Suprapubic skin (tissue), 4 donors: ENCODE data around the gene PIGQ. TPM values are rescaled to one million over a fixed set of nuclear protein-coding genes. Genes with fewer than 3 reads are reported as not detected.

Source experiments
- DNase-seq, 2 donors: peaks; one replicate each; pipeline ENCODE4 v3.0.0-alpha.2; 2019; ENCODE audit warnings: low spot score in 2 of 2
- H3K27ac ChIP-seq: fragments of 200-600 bp; sonication (generic); one replicate; pipeline ENCODE4 v1.5.1; 2019
- H3K27me3 ChIP-seq: fragments of 200-600 bp; sonication (generic); one replicate; pipeline ENCODE4 v1.5.1; 2019
- H3K36me3 ChIP-seq: fragments of 200-600 bp; sonication (generic); one replicate; pipeline ENCODE4 v1.5.1; 2019
- H3K4me1 ChIP-seq: fragments of 200-600 bp; sonication (generic); one replicate; pipeline ENCODE4 v1.5.1; 2019
- H3K4me3 ChIP-seq: fragments of 200-600 bp; sonication (generic); one replicate; pipeline ENCODE4 v1.5.1; 2019; ENCODE audit warnings: mild to moderate bottlenecking
- H3K9me3 ChIP-seq: fragments of 200-600 bp; sonication (generic); one replicate; pipeline ENCODE4 v1.5.1; 2019
- CTCF ChIP-seq, 2 donors: fragments of 200-600 bp in 1 of 2; fragments of 450-650 bp in 1 of 2; sonication (generic) in 1 of 2; IDR thresholded peaks; one replicate each; pipeline ENCODE4 v1.5.1; 2016 to 2019; ENCODE audit warnings: antibody characterized with exemption in 2 of 2, mild to moderate bottlenecking in 1 of 2, moderate library complexity in 1 of 2
- EP300 ChIP-seq: sonication (generic); formaldehyde crosslinking; IDR thresholded peaks from one replicate; pipeline ENCODE4 v1.6.1; 2017; ENCODE audit warnings: antibody characterized with exemption
- POLR2A ChIP-seq, 2 donors: fragments of 450-650 bp; IDR thresholded peaks; one replicate each; pipeline ENCODE4 v1.6.1; 2017; ENCODE audit warnings: antibody characterized with exemption in 2 of 2, mild to moderate bottlenecking in 2 of 2, moderate library complexity in 2 of 2
- POLR2AphosphoS5 ChIP-seq, 3 donors: sonication (generic); formaldehyde crosslinking; IDR thresholded peaks; one replicate each; pipeline ENCODE4 v1.6.1; 2017; ENCODE audit warnings: antibody characterized with exemption in 3 of 3
- WGBS: methylation state at CpG from one replicate; pipeline ENCODE4 v1.1.5; 2018; 5-methylcytosine and 5-hydroxymethylcytosine counted together
- total RNA-seq, 4 donors: library from RNA; depleted of rRNA; stranded (reverse); fragments of >200 nt; gene quantifications; one replicate each; pipeline ENCODE4 v1.1.0, GENCODE V29; 2016

PIGQ gene
- total RNA-seq, 4 donors from 2014 or later, result 36.9 to 54.6 (median 44.1) TPM

GRCh38 chr16:523097-523741, 46.5 kb upstream of the PIGQ start:
- no peak overlapping the region for H3K27ac ChIP-seq
- H3K4me3 ChIP-seq, result no peak overlapping the region
- 90% methylated on average over 14 of the region's 22 CpGs for WGBS
- TF ChIP-seq EP300, result no peak
- no peak for TF ChIP-seq CTCF (IDR thresholded peaks at IDR 0.05)
- DNase-seq, result peak in 1 of 2 donors; percentile 57
- H3K27me3 ChIP-seq, result no peaks in the 10 kb centered on the region
- H3K36me3 ChIP-seq, result peaks cover 26% of the 10 kb centered on the region
- H3K4me1 ChIP-seq, result peaks cover 52% of the 10 kb centered on the region
- H3K9me3 ChIP-seq, result no peaks in the 10 kb centered on the region

GRCh38 chr16:524274-525040, 45.3 kb upstream of the PIGQ start:
- H3K27ac ChIP-seq, result peak overlapping the region; percentile 94
- WGBS, result 76% methylated on average over 12 of the region's 24 CpGs
- peaks cover 17% of the 10 kb centered on the region for H3K36me3 ChIP-seq
- no peaks in the 10 kb centered on the region for H3K27me3 ChIP-seq
- no peak for DNase-seq
- TF ChIP-seq POLR2A (IDR thresholded peaks at IDR 0.05) (no peak), CTCF (IDR thresholded peaks at IDR 0.05) (no peak), EP300 (no peak), POLR2AphosphoS5 (IDR thresholded peaks at IDR 0.05) (no peak)
- no peaks in the 10 kb centered on the region for H3K9me3 ChIP-seq
- H3K4me3 ChIP-seq, result no peak overlapping the region
- H3K4me1 ChIP-seq, result peaks cover 64% of the 10 kb centered on the region

GRCh38 chr16:525123-525519, 44.6 kb upstream of the PIGQ start:
- Histone ChIP-seq H3K36me3 (peaks cover 11% of the 10 kb centered on the region), H3K4me3 (no peak overlapping the region), H3K27me3 (no peaks in the 10 kb centered on the region), H3K9me3 (no peaks in the 10 kb centered on the region), H3K27ac (peak overlapping the region; percentile 94), H3K4me1 (peaks cover 71% of the 10 kb centered on the region)
- no peak for TF ChIP-seq EP300
- no peak for TF ChIP-seq POLR2A (IDR thresholded peaks at IDR 0.05)
- TF ChIP-seq POLR2AphosphoS5 (IDR thresholded peaks at IDR 0.05), result no peak
- no peak for TF ChIP-seq CTCF (IDR thresholded peaks at IDR 0.05)
- WGBS, result 96% methylated on average over 8 of the region's 8 CpGs
- DNase-seq, result no peak

GRCh38 chr16:525520-526180, 44.1 kb upstream of the PIGQ start:
- Histone ChIP-seq H3K4me3 (peak overlapping the region; percentile 73), H3K27me3 (no peaks in the 10 kb centered on the region), H3K9me3 (no peaks in the 10 kb centered on the region), H3K4me1 (peaks cover 76% of the 10 kb centered on the region), H3K36me3 (peaks cover 5% of the 10 kb centered on the region), H3K27ac (peak overlapping the region; percentile 94)
- WGBS, result 37% methylated on average over 12 of the region's 13 CpGs
- TF ChIP-seq EP300 (no peak), CTCF (IDR thresholded peaks at IDR 0.05) (no peak), POLR2A (IDR thresholded peaks at IDR 0.05) (no peak), POLR2AphosphoS5 (IDR thresholded peaks at IDR 0.05) (no peak)
- DNase-seq, result no peak
